ENCODE data around the gene GPR153. TPM values are rescaled to one million over a fixed set of nuclear protein-coding genes. Genes with fewer than 3 reads are reported as not detected.

Gene GPR153
- total RNA-seq, 1 experiment from 2014 or later = 98.7 TPM

DNA sequence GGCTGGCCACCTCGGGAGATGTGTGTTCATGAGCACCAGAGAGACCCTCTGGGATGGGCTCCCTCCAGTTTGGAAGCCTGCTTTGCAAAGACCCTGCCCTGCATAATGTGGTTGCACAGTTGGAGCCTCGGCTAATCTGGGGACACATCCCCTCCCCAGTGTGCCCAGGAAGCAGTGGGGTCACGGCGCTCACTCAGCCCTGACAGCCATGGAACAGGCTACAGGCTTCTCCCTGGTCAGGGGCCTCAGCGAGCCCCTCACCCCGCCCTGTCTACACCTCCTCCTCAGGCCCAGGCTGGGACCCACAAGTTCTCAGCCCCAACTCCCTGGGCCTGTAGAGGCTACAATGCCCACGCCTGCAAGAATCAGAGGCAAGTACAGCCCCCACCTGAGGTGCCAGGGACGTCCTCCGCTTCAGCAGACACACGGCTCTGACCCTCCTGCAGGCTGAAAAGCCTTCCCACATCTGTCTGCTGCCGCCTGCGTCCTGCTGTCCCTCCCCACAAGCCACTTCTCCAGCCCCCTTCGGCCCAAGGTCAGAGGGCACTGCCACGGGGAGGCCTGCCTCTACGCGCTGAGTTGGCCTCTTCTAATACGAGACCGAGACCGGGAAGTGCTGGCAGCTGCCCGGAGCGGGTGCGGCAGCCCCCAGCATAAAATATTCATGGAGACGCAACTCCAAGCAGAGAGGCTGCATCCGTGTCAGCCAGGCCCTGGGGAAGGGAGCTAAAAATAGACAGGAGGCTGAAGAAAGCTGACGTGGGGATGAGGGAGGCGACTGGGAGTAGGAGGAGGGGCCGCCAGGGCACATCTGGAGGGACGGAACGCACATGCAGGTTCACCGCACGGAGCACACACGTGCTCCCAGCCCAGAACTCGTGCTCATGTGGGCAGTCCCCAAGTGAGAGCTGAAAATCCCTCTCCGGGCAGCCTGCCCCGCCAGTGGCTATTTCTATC lies 15.2 kb upstream of the GPR153 start:
- Histone ChIP-seq H3K4me1 (ENCODE audit: insufficient read depth, low read length) (peaks cover 12% of the 10 kb centered on the region), H3K36me3 (ENCODE audit: low read depth, low read length) (peaks cover 4% of the 10 kb centered on the region; the same call in 1 of the 2 replicates), H3K4me3 (ENCODE audit: low read length) (no peak overlapping the region), H3F3A (ENCODE audit: low read length, unreplicated experiment) (no peaks in the 10 kb centered on the region), H3K9ac (ENCODE audit: low read length) (no peak overlapping the region), H3K27me3 (ENCODE audit: low read length) (no peaks in the 10 kb centered on the region), H3K4me2 (ENCODE audit: low read length) (no peak overlapping the region), H4K20me1 (ENCODE audit: low read length) (no peaks in the 10 kb centered on the region), H3K9me2 (replicated peaks; ENCODE audit: low read length) (no peaks in the 10 kb centered on the region), H3K79me2 (ENCODE audit: low read length) (no peaks in the 10 kb centered on the region), H3K9me3 (ENCODE audit: low read length) (no peaks in the 10 kb centered on the region), H2AFZ (ENCODE audit: low read length) (no peak overlapping the region), H3K27ac (ENCODE audit: low read length) (no peak overlapping the region)
- BruUV-seq (replicated peaks) = no TSS peak
- ATAC-seq (no peak), DNase-seq (no peak)
- POLR2A ChIA-PET (ENCODE audit: unreplicated experiment) = no interaction called here
- TF ChIP-seq EZH2phosphoT487 (IDR thresholded peaks at IDR 0.05; ENCODE audit: borderline replicate concordance, low read length) = no peak
- TF ChIP-seq EZH2 (IDR thresholded peaks at IDR 0.05; ENCODE audit: low read length, unreplicated experiment) = no peak
- TF ChIP-seq, protein P1, sequence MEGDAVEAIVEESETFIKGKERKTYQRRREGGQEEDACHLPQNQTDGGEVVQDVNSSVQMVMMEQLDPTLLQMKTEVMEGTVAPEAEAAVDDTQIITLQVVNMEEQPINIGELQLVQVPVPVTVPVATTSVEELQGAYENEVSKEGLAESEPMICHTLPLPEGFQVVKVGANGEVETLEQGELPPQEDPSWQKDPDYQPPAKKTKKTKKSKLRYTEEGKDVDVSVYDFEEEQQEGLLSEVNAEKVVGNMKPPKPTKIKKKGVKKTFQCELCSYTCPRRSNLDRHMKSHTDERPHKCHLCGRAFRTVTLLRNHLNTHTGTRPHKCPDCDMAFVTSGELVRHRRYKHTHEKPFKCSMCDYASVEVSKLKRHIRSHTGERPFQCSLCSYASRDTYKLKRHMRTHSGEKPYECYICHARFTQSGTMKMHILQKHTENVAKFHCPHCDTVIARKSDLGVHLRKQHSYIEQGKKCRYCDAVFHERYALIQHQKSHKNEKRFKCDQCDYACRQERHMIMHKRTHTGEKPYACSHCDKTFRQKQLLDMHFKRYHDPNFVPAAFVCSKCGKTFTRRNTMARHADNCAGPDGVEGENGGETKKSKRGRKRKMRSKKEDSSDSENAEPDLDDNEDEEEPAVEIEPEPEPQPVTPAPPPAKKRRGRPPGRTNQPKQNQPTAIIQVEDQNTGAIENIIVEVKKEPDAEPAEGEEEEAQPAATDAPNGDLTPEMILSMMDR (conservative IDR thresholded peaks at IDR 0.05; ENCODE audit: low read depth, low read length) = no peak
- CTCF ChIA-PET = no interaction called here
- intact Hi-C loops (cut with micrococcal nuclease) = no loop called here

DNA sequence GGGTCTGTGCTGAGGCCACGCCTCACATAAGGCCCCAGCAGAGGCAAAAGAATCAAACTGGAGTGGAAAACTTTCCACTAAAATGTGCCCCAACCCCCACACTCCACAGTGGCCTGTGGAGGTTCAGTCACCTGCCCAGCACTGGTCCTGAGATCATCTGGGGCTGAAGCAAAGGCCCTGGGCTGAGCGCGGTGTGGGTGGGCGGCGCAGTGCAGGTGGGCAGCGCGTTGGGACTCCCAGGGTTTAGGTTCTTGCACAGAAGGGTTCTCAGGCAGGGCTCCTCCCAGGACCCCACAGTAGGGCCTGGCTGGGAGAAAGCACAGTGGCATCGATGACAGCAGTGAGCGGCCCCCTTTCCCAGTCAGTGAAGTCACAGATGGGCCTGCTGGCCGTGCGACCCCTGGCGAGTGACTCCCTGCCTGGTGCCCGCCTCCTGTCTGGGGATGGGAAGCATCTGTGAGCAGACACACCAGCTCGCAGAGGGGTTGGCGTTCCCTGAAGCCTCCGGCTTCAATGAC lies 13.8 kb upstream of the GPR153 start:
- no peak for DNase-seq
- H3K9me2 ChIP-seq (replicated peaks; ENCODE audit: low read length) = no peaks in the 10 kb centered on the region
- no peak for ATAC-seq
- no peak overlapping the region for H3K4me2 ChIP-seq (ENCODE audit: low read length)
- H3K27me3 ChIP-seq (ENCODE audit: low read length) = no peaks in the 10 kb centered on the region
- intact Hi-C loops (cut with micrococcal nuclease) = no loop called here
- H3K4me1 ChIP-seq (ENCODE audit: insufficient read depth, low read length) = peaks cover 24% of the 10 kb centered on the region
- H3K36me3 ChIP-seq (ENCODE audit: low read depth, low read length) = no peaks in the 10 kb centered on the region; the same call in 1 of the 2 replicates
- TF ChIP-seq EZH2phosphoT487 (IDR thresholded peaks at IDR 0.05; ENCODE audit: borderline replicate concordance, low read length) (no peak), EZH2 (IDR thresholded peaks at IDR 0.05; ENCODE audit: low read length, unreplicated experiment) (no peak)
- TF ChIP-seq, protein P1 (conservative IDR thresholded peaks at IDR 0.05; ENCODE audit: low read depth, low read length) = no peak
- no peak overlapping the region for H2AFZ ChIP-seq (ENCODE audit: low read length)
- no peaks in the 10 kb centered on the region for H4K20me1 ChIP-seq (ENCODE audit: low read length)
- ChIA-PET POLR2A (ENCODE audit: unreplicated experiment) (no interaction called here), CTCF (no interaction called here)
- no peak overlapping the region for H3K9ac ChIP-seq (ENCODE audit: low read length)
- no peaks in the 10 kb centered on the region for H3K79me2 ChIP-seq (ENCODE audit: low read length)
- H3K27ac ChIP-seq (ENCODE audit: low read length) = no peak overlapping the region
- H3F3A ChIP-seq (ENCODE audit: low read length, unreplicated experiment) = no peaks in the 10 kb centered on the region
- no TSS peak for BruUV-seq (replicated peaks)
- no peaks in the 10 kb centered on the region for H3K9me3 ChIP-seq (ENCODE audit: low read length)
- H3K4me3 ChIP-seq (ENCODE audit: low read length) = no peak overlapping the region

DNA sequence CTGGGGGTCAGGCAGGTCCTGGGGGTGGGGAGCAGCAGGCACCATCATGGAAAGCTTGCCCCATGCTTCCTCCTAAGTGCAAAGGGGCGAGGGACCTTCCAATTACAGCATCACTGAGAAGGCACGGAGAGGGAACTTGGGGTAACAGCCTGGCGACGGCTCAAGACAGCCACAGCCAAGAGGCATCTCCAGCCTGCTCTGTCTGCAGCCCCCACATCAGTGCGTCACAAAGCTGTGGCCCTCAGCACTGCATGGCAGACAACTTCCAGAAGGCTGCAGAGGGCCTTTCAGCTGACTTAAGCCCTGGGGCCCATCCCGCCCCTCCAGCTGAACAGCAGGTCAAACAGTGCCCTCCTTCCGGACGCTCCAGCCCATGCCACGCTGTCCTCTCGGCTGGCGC lies 13.2 kb upstream of the GPR153 start:
- Histone ChIP-seq H2AFZ (ENCODE audit: low read length) (no peak overlapping the region), H3K4me3 (ENCODE audit: low read length) (no peak overlapping the region), H3K79me2 (ENCODE audit: low read length) (no peaks in the 10 kb centered on the region), H3K4me2 (ENCODE audit: low read length) (no peak overlapping the region), H3K9me3 (ENCODE audit: low read length) (no peaks in the 10 kb centered on the region), H3K4me1 (ENCODE audit: insufficient read depth, low read length) (peaks cover 26% of the 10 kb centered on the region), H3F3A (ENCODE audit: low read length, unreplicated experiment) (no peaks in the 10 kb centered on the region), H3K9ac (ENCODE audit: low read length) (no peak overlapping the region), H3K9me2 (replicated peaks; ENCODE audit: low read length) (no peaks in the 10 kb centered on the region), H3K27me3 (ENCODE audit: low read length) (no peaks in the 10 kb centered on the region), H3K27ac (ENCODE audit: low read length) (no peak overlapping the region), H4K20me1 (ENCODE audit: low read length) (no peaks in the 10 kb centered on the region), H3K36me3 (ENCODE audit: low read depth, low read length) (no peaks in the 10 kb centered on the region; the same call in 1 of the 2 replicates)
- intact Hi-C loops (cut with micrococcal nuclease) = no loop called here
- no TSS peak for BruUV-seq (replicated peaks)
- ATAC-seq (no peak), DNase-seq (no peak)
- ChIA-PET POLR2A (ENCODE audit: unreplicated experiment) (no interaction called here), CTCF (no interaction called here)
- TF ChIP-seq EZH2 (IDR thresholded peaks at IDR 0.05; ENCODE audit: low read length, unreplicated experiment) = no peak
- TF ChIP-seq, protein P1 (conservative IDR thresholded peaks at IDR 0.05; ENCODE audit: low read depth, low read length) = no peak
- no peak for TF ChIP-seq EZH2phosphoT487 (IDR thresholded peaks at IDR 0.05; ENCODE audit: borderline replicate concordance, low read length)
